ENCODE measurements around the gene AGMO.

Gene AGMO

GRCh38 chr7:15470825-15471668, 90.8 kb downstream of the AGMO start:
- no peak overlapping the region for H3K4me3 ChIP-seq (ENCODE audit: low read depth, low read length)
- TF ChIP-seq POLR2A (IDR thresholded peaks at IDR 0.05; ENCODE audit: extremely low read depth, insufficient read length) (no peak), CTCF (IDR thresholded peaks at IDR 0.05; ENCODE audit: low read depth, low read length) (no peak), MYC (IDR thresholded peaks at IDR 0.05; ENCODE audit: low read depth, low read length) (no peak)
- no peak for DNase-seq (ENCODE audit: low read depth)

- DNase-seq (ENCODE audit: low read depth), result no peak
- TF ChIP-seq MYC (IDR thresholded peaks at IDR 0.05; ENCODE audit: low read depth, low read length), result no peak
- no peak for TF ChIP-seq MAX (IDR thresholded peaks at IDR 0.05; ENCODE audit: low read depth, low read length)
- no peak for TF ChIP-seq POLR2A (IDR thresholded peaks at IDR 0.05; ENCODE audit: extremely low read depth, insufficient read length)
- TF ChIP-seq CTCF (IDR thresholded peaks at IDR 0.05; ENCODE audit: low read depth, low read length), result no peak
- H3K4me3 ChIP-seq (ENCODE audit: low read depth, low read length), result no peak overlapping the region
Observed at GRCh38 chr7:15464667-15465121, 97.1 kb downstream of the AGMO start.

- TF ChIP-seq MAX (IDR thresholded peaks at IDR 0.05; ENCODE audit: low read depth, low read length), result no peak
- DNase-seq (ENCODE audit: low read depth), result no peak
- H3K4me3 ChIP-seq (ENCODE audit: low read depth, low read length), result no peak overlapping the region
Observed at GRCh38 chr7:15463801-15464666, 97.8 kb downstream of the AGMO start.

- H3K4me3 ChIP-seq (ENCODE audit: low read depth, low read length), result no peak overlapping the region
- no peak for TF ChIP-seq MYC (IDR thresholded peaks at IDR 0.05; ENCODE audit: low read depth, low read length)
- TF ChIP-seq MAX (IDR thresholded peaks at IDR 0.05; ENCODE audit: low read depth, low read length), result no peak
- no peak for TF ChIP-seq CTCF (IDR thresholded peaks at IDR 0.05; ENCODE audit: low read depth, low read length)
- TF ChIP-seq POLR2A (IDR thresholded peaks at IDR 0.05; ENCODE audit: extremely low read depth, insufficient read length), result no peak
- no peak for DNase-seq (ENCODE audit: low read depth)
Observed at GRCh38 chr7:15462721-15463389, 99.0 kb downstream of the AGMO start.

- TF ChIP-seq CTCF (IDR thresholded peaks at IDR 0.05; ENCODE audit: low read depth, low read length) (no peak), MAX (IDR thresholded peaks at IDR 0.05; ENCODE audit: low read depth, low read length) (no peak), POLR2A (IDR thresholded peaks at IDR 0.05; ENCODE audit: extremely low read depth, insufficient read length) (no peak), MYC (IDR thresholded peaks at IDR 0.05; ENCODE audit: low read depth, low read length) (no peak)
- DNase-seq (ENCODE audit: low read depth), result no peak
- no peak overlapping the region for H3K4me3 ChIP-seq (ENCODE audit: low read depth, low read length)
Observed at GRCh38 chr7:15461576-15461975, 100.2 kb downstream of the AGMO start.
